ENCODE measurements around the gene AHNAK2.

DNA sequence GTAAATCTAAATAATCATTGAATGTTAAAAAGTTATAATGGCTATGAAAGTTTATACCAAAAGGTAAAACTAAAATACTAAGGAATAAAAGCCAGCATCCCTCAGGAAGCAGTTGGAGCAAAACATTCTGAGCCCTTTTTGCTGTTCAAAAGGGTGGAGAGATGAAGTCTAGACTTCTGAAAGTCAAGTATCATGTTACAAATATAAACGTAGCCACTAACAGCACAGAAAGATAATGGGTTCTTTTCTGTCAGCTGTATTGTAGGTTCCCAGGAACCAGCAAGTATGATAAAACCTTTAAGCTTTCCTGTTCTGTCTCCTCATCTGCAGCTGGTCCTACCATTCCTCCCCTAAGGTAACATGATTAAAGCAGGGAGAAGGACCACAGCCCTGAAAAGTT is 69.9 kb downstream of the AHNAK2 start:
- TF ChIP-seq EZH2 (IDR thresholded peaks at IDR 0.05; ENCODE audit: insufficient read depth, poor library complexity, severe bottlenecking) (no peak), EZH2phosphoT487 (IDR thresholded peaks at IDR 0.05; ENCODE audit: insufficient read depth, low read depth) (no peak)
